ENCODE measurements around the gene RGS7BP.
"Not testable (repeated sequence)": the region's sequence is repeated elsewhere in the genome, so short reads cannot be mapped to it uniquely, and the experiment has no call there.

RGS7BP gene

GRCh38 chr5:64530076-64530475 is 24.3 kb downstream of the RGS7BP start:
- no peak overlapping the region for H3K4me3 ChIP-seq (ENCODE audit: control insufficient read depth, low read depth, low read length)
- DNase-seq (ENCODE audit: low read depth): no peak
- TF ChIP-seq CTCF (IDR thresholded peaks at IDR 0.05; ENCODE audit: control insufficient read depth, insufficient read depth, low read depth, low read length, missing control alignments): no peak

- H3K4me3 ChIP-seq (ENCODE audit: control insufficient read depth, low read depth, low read length): no peak overlapping the region
- no peak for DNase-seq (ENCODE audit: low read depth)
- no peak for TF ChIP-seq CTCF (IDR thresholded peaks at IDR 0.05; ENCODE audit: control insufficient read depth, insufficient read depth, low read depth, low read length, missing control alignments)
Observed at GRCh38 chr5:64532212-64532611, 26.4 kb downstream of the RGS7BP start.

- no peak for DNase-seq (ENCODE audit: low read depth)
- H3K4me3 ChIP-seq (ENCODE audit: control insufficient read depth, low read depth, low read length): no peak overlapping the region
- no peak for TF ChIP-seq CTCF (IDR thresholded peaks at IDR 0.05; ENCODE audit: control insufficient read depth, insufficient read depth, low read depth, low read length, missing control alignments)
Observed at GRCh38 chr5:64532657-64533056, 26.8 kb downstream of the RGS7BP start.

GRCh38 chr5:64534033-64534432 is 28.2 kb downstream of the RGS7BP start:
- no peak for DNase-seq (ENCODE audit: low read depth)
- no peak overlapping the region for H3K4me3 ChIP-seq (ENCODE audit: control insufficient read depth, low read depth, low read length)
- no peak for TF ChIP-seq CTCF (IDR thresholded peaks at IDR 0.05; ENCODE audit: control insufficient read depth, insufficient read depth, low read depth, low read length, missing control alignments)

- no peak for TF ChIP-seq CTCF (IDR thresholded peaks at IDR 0.05; ENCODE audit: control insufficient read depth, insufficient read depth, low read depth, low read length, missing control alignments)
- H3K4me3 ChIP-seq (ENCODE audit: control insufficient read depth, low read depth, low read length): no peak overlapping the region
- no peak for DNase-seq (ENCODE audit: low read depth)
Observed at GRCh38 chr5:64557911-64558310, 52.1 kb downstream of the RGS7BP start.

GRCh38 chr5:64558641-64559040 is 52.8 kb downstream of the RGS7BP start:
- not testable (repeated sequence) for DNase-seq (ENCODE audit: low read depth); H3K4me3 ChIP-seq (ENCODE audit: control insufficient read depth, low read depth, low read length)

- no peak overlapping the region for H3K4me3 ChIP-seq (ENCODE audit: control insufficient read depth, low read depth, low read length)
- DNase-seq (ENCODE audit: low read depth): no peak
- TF ChIP-seq CTCF (IDR thresholded peaks at IDR 0.05; ENCODE audit: control insufficient read depth, insufficient read depth, low read depth, low read length, missing control alignments): no peak
Observed at GRCh38 chr5:64566310-64566916, 60.6 kb downstream of the RGS7BP start.
